Stimulated activated CD4-positive, alpha-beta T cell treated with anti-CD3 and anti-CD28 coated beads, TNF-alpha, amount 100 ng/mL, for 1 hour (primary cell): ENCODE data around the gene SULT1C2.
"Not testable (repeated sequence)": the region's sequence is repeated elsewhere in the genome, so short reads cannot be mapped to it uniquely, and the experiment has no call there.

ENCODE experiments used
- DNase-seq, 3 donors: peaks; one replicate each; pipeline ENCODE4 v3.0.0-alpha.2; 2020; ENCODE audit warnings: low read depth in 3 of 3, low spot score in 1 of 3

SULT1C2 gene

DNA sequence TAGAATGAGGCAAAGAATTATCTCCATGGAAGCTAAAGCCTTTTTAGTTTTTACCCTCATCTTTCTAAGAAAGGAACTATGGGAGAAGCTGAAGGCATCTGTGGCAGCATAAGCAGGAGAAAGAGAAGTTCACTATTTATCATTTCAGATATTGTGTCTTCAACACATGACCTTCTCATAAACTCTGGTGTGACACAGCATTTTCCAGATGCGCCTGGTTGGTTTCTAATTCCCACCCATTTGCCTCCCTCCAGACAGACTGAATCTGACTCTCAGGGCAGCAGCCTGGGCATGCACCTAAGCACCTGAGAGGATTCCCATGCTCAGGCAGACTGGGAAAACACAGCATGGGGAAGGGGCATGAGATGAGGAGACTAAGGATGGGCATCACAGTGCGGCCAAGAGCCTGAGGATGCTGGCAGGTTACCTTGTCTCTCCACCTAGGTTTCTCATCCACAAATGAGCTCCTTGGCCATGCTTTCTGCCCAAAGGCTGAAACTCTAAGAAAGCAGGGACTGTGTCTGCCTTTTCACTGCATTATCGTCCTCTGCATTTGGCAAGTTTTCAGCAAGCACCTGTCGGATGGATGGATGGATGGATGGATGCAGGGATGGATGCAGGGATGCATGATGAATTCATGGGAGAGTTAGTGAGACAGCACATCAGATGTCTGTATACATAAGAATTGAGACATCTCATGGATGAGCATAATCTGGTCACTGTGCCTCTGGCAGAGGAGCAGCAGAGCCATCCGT is 60.3 kb downstream of the SULT1C2 start:
- DNase-seq, result no peak

DNA sequence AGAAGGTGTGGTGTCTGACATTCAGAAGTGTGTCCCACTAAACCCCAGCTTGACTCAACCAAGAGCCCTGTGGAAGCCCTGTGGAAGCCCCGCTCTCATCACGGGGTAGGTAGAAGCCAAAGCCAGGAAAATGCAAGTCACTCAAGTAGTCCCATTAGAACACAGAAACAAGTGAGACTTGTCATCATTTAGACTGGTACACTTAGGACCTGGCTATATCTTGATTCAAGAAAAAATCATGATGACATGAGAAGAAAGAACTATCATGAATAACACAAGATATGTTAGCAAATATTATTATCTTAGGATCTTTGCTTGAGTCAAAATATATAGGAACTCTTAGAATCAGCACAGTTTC is 60.9 kb downstream of the SULT1C2 start:
- no peak for DNase-seq

DNA sequence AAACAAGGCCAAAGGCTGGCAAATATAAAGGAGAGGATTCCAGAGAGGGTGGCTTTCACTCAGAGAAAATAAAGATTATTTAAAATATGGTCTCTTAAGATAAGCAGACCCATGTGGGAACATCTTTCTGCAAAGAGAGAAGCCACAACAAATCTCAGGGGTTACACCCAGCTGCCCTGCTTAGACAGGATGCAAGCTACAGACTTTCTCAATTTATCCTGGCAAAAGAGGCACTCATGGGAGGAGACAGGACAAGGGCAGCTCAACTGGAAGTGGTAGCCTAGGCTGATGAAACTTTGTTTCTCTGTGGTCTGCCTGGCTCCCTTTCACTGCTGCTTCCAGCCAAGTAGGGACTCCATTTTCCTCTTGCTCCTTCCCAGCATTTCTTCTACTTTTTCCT is 63.2 kb downstream of the SULT1C2 start:
- no peak for DNase-seq

DNA sequence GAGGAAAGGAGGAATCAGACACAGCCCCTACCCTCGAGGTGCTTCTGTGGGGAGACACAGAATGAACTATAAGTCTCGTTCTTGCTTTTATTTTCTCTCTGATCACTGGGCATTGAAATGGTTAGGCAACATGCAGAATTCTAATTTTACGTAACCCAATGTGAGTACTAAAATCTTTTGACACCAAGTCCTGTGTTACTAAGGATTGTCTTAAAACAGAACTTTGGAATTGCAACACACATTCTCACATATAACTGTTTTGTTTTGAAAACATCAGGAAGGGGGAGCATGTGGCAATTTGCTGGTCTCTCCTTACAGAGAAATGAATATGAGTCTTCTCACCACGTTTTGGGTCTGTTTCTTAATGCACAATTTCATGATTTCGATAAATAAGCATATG is 65.4 kb downstream of the SULT1C2 start:
- no peak for DNase-seq

DNA sequence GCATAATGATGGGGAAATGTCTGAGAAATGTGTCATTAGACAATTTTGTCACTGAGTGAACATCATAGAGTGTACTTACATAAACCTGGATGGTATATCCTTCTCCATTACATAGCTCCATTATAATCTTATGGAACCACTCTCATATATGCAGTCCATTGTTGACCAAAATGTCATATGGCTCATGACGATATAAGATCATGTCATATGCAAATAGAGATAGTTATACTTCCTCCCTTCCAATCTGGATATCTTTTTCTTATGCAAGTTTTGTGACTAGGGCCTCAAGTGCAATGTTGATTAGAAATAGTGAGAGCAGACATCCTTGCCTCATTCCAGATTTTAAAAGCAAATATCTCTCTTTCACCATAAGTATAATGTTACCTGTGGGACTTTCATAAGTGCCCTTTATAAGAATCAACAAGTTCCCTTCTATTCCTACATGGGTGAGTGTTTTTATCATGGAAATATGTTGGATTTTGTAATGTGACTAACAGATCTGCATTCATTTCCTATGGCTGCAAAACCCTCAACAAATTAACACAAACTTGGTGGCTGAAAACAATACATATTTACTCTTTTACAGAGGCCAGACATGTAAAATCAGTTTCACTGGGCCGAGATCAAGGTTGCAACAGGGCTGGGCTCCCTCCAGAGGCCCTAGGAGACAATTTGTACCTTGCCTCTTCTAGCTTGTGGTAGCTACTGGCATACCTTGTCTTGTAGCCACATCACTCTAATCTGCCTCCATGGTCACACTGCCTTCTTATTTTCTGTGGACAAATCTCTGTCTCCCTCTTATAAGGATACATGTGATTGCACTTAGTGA is 67.4 kb downstream of the SULT1C2 start:
- no peak for DNase-seq

DNA sequence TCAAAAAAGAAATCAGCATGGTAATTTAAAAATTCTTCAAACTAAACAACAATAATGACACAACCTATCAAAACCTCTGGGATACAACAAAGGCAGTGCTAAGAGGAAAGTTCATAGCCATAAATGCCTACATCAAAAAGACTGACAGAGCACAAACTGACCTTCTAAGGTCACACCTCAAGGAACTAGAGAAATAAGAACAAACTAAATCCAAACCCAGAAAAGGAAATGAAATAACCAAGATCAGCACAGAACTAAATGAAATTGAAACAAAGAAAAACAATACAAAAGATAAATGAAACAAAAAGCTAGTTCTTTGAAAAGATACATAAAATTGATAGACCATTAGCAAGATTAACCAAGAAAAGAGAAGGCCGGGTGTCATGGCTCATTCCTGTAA is 70.6 kb downstream of the SULT1C2 start:
- not testable (repeated sequence) for DNase-seq
